ENCODE data around the gene BRMS1.

- TF ChIP-seq CTCF (conservative IDR thresholded peaks at IDR 0.05; ENCODE audit: low read depth in 2 of 2): no peak
- no peak for TF ChIP-seq JUNB (IDR thresholded peaks at IDR 0.05; ENCODE audit: unreplicated experiment)
Observed at GRCh38 chr11:66314561-66315497, 30.1 kb downstream of the BRMS1 start.

Data from GM23338 (cell line).